Activated CD4-positive, alpha-beta T cell treated with anti-CD3 and anti-CD28 coated beads, Interleukin-2, amount 50 U/mL, for 4 hours (primary cell): Measurements from ENCODE around the gene YPEL2.
"Not testable (repeated sequence)": the region's sequence is repeated elsewhere in the genome, so short reads cannot be mapped to it uniquely, and the experiment has no call there.

Experiments
- DNase-seq, 2 experiments: peaks; one replicate each; pipeline ENCODE4 v3.0.0-alpha.2; 2020

YPEL2 gene

GRCh38 chr17:59409336-59410048 is 78.0 kb downstream of the YPEL2 start:
- DNase-seq = no peak

DNA sequence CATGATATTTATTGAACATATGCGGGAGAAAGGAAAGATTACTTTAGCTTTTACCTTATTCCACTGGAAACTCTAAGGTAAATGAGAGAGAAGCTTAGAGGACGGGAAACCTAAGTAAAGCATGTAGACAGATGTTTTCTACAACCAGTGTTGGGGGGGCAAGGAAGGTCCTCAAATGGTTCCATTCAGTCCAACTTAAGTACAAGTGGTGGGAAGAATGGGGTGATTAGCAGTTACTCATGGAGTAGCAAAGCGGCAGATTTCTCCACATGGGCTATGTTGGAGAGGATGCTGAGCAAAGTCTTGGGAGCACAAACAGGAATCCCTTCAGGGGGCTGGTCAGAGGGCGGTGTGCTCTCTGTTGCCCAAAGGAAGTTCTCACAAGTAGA is 78.6 kb downstream of the YPEL2 start:
- no peak for DNase-seq

DNA sequence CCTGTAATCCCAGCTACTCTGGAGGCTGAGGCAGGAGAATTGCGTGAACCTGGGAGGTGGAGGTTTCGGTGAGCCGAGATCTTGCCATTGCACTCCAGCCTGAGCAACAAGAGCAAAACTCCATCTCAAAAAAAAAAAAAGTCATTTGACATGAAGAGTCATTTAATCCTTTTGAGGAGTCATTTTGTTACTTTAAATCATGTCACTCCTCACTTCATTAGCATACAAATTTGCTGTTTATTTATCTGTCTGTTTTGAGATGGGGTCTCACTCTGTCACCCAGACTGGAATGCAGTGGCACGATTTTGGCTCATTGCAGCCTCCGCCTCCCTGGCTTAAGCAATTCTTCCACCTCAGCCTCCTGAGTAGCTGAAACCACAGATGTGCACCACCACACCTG is 81.0 kb downstream of the YPEL2 start:
- not testable (repeated sequence) for DNase-seq

- no peak for DNase-seq
Observed at GRCh38 chr17:59413014-59413766, 81.7 kb downstream of the YPEL2 start.

DNA sequence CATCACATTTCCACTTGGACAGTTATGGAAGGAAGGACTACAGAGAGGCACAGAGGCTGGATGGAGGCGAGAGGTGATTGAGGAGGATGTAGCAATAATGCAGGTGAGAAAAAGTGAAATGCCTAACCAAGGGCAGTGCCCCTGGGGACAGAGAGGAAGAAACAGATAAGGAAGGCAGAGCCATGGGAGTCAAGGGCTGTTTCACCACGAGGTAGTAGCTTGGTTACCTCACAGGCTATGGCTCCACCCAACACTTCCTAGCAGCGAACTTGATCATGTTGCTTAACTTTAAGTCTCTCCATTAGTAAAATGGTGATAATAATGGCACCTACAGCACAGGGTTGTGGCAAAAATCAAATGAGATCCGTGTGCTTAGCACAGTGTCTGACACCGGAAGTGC is 83.9 kb downstream of the YPEL2 start:
- no peak for DNase-seq

DNA sequence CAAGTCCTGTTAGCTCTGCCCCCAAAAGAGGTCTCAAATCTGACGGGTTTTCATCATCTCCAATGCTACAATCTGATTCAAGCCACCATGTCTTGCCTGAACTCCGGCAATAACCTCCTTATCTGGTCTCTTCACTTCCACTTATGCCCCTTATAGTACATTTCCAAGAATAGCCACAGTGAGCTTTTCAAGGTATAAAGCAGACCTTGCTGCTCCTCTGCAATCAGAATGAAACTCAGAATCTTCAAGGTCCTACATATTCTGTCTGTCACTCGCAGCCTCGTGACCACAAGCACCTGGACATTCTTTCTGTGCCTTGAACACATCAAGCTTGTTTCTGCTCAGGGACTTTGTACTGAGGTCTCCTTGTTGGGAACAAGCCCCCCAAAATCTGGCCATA is 84.7 kb downstream of the YPEL2 start:
- no peak for DNase-seq

- DNase-seq = no peak
Observed at GRCh38 chr17:59417452-59417851, 86.0 kb downstream of the YPEL2 start.

- no peak for DNase-seq
Observed at GRCh38 chr17:59418732-59419166, 87.3 kb downstream of the YPEL2 start.

DNA sequence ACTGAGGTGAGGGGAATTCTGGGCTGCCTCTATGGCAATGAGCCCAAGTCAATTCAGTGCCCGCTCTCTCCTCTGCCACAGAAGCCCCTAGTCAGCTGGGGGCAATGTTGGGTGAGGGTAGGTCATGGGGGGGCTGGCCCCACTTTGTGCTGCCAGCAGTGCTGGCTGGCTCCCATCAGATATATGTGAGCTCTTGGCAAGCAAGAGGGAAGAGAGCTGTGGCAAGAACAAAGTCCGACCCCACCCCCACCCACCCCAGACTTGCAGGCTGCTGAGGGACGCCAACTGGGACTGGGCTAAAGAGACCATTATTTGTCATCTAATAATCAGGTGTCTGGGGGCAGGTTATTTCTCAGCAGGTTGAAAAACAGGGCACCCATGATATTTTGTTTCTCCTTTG is 89.4 kb downstream of the YPEL2 start:
- no peak for DNase-seq

DNA sequence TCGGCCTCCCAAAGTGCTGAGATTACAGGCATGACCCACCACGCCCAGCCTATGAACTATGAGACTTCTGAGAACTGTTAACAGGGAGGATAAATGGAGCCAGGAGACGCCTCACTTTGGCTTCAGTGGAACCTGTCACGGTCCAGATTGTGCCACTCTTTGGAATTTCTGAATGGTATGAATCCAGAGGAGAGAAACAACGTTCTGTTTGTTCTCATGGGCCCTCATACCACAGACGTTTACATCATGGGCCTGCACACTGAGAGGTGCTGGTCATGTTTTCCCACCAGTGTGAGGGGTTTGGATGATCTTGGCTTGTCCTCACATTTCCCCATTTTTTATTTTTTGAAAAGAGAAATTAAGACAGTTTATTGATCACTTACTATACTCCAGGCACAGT is 90.3 kb downstream of the YPEL2 start:
- no peak for DNase-seq

DNA sequence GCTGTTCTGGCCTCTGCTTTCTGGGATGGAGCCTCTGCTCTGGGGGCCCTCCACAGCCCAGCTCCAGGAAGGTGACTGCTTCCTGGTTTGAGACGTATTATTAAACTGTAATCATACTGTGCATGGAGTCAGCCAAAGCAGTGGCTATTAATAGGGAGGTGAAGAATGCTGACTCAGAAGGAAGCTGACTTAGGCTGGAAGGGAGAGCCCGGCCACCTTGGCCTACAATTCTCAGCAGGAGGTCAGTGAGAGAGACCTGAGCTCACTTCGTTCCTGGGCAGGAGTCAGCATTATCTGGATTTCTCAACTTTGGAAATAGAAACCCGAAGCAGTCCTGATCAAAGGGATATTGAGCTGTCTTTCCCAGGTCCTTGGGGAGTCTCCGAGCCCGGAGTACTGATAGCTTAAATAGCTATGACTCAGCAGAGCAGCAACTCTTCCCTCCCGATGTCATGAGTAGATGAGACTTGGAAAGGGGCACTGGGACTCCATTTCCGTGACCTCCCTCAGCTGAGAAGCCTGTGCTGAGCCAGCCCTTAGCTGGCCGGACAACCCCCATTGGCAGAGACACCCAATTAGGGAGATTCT is 91.8 kb downstream of the YPEL2 start:
- no peak for DNase-seq

- no peak for DNase-seq
Observed at GRCh38 chr17:59423903-59424302, 92.4 kb downstream of the YPEL2 start.

- no peak for DNase-seq
Observed at GRCh38 chr17:59424331-59424730, 92.9 kb downstream of the YPEL2 start.

DNA sequence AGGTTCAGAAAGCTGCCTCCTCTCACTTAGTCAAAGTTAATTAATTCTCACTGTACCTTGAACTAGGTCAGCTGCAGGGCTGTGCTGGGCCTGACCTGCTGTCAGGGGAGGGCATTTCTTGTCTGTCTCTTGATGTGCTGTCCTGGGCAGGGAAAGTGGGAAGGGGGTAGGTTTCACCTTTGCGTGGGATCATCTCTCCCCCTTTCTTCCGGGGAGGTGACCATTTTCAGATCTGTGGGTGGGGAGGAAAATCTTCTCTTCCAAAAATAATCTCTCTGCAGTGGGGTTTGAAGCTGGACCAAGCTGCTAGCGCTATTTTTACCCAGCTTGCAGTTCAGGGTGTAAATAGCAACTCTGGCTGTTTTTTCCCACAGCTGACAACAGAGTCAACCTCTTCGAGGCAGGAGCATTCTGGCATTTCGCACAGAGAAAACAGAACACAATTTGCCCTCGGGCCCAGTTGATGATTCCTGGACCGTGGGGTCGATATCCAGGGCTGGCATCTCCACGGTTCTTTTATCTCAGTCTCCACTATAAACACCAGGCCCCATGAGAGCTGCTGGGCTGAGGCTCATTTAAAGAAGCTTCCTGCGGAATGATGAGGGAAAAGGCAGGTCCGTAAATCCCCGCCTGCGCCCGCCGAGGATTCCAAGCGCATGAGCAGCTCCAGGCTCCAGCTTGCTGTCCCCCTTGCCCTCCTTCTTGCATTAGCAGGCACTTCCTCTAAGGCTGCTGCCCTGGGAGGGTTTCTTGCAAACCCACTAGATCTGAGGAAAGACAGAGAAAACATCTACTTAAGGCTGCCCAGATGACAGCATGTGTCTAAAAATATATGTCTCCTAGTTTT is 93.9 kb downstream of the YPEL2 start:
- no peak for DNase-seq

GRCh38 chr17:59426031-59426430 is 94.6 kb downstream of the YPEL2 start:
- no peak for DNase-seq

GRCh38 chr17:59427425-59427921 is 96.0 kb downstream of the YPEL2 start:
- DNase-seq = peak; percentile 11 to 16

DNA sequence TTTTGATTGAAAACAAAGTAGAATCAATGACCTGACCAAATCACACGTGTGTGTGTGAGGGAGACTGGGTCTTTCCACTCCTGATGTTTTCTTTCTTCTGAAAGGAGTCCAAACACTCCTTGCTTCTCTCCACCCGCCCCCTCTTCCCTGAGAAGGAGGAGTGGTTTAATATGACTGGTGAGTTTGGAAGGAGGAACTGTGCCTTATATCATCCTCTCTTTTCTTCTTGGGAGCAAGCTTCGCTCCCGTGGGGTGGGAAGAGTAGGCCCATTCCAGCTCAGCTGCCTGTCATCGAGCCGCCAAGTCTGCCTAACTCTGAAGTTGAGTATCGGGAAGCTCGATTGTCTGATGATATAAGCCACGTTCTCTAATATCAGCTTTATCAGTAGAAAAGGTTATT is 96.5 kb downstream of the YPEL2 start:
- no peak for DNase-seq

DNA sequence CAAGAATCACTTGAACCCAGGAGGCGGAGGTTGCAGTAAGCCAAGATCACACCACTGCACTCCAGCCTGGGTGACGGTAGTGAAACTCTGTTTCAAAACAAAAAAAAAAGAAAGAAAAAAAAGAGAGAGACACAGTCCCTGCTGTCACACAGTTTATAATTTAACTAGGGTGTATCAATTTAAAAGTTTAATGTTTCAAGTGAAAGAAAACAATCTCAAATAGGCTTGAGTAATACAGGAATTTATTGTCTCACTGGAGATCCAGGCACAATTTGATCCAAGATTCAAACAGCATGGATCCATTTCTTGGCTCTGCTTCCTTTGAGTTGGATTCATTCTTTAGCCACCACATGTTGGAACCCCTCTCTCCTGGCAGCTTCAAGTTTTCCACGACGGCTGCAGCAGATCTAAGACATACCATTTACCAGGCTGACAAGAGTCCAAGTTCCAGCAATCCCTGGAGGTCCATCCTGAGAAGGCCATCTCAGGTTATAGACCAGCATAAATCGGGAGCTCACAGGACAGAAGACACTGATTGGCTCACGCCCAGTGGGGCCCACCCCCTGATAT is 97.5 kb downstream of the YPEL2 start:
- DNase-seq = no peak

GRCh38 chr17:59431601-59432000 is 100.1 kb downstream of the YPEL2 start:
- no peak for DNase-seq

DNA sequence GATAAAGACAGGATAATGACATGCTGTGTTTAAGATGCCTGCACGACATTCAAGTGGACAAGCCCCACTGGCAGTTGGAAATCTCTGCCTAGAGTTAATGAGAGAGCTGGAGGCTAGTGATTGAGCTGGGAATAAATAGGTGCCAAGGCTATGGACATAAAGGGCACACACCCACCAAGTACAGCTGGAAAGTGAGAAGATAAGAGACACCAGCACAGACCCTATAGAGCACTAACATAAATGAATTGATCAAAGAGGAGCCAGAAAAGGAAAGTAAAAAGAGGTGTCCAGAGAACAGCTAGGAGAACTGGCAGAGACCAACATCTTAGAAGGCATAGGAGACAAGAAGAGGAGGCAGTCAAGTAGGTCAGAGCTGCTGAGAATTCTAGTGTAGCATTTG is 101.2 kb downstream of the YPEL2 start:
- no peak for DNase-seq

DNA sequence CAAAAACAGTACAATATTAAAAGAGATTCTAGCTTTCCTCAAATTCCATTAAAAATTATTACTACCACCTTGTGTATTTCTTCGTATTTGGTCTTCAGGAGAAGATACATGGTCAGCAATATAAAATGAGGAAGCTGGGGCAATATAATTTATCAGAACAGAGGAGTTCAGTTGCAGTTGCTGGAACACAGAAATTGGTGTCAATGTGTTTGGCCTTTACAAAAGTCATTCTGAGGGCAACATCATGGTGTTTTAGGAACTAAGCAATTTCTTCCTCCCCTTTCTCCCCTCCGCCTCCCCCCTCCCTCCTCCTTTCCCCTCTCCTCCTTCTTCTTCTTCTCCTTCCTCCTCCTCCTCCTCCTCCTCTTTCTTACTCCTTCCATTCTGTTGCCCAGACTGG is 102.1 kb downstream of the YPEL2 start:
- no peak for DNase-seq

DNA sequence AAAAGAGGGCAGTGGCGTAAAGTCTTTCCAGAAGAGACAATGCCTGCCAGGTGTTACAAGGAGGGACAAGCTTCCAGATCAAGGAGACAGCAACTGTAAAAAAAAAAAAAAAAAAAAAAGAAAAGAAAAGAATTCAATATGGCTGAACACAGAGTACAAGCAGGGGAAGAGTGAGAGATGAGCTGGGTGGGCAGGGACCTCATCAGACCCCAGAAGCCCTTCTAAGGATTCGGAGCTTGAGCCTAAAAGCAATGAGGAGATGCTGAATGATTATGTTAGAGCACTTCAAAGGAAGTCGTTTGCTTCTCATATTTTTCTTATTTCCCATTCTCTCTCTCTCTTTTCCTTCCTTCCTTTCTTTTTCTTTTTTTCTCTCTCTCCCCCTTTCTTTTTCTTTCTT is 103.0 kb downstream of the YPEL2 start:
- no peak for DNase-seq

- no peak for DNase-seq
Observed at GRCh38 chr17:59435238-59435637, 103.8 kb downstream of the YPEL2 start.
